GM12874 (cell line): ENCODE measurements around the gene KCNQ1.

Source experiments
- TF ChIP-seq, protein P1 (sequence below): IDR thresholded peaks from 2 replicates; pipeline ENCODE4 v1.5.1; 2011; ENCODE audit warnings: low read depth, mild to moderate bottlenecking, control low read depth, low read length, moderate library complexity; ENCODE audit not compliant: insufficient read depth

KCNQ1 gene

DNA sequence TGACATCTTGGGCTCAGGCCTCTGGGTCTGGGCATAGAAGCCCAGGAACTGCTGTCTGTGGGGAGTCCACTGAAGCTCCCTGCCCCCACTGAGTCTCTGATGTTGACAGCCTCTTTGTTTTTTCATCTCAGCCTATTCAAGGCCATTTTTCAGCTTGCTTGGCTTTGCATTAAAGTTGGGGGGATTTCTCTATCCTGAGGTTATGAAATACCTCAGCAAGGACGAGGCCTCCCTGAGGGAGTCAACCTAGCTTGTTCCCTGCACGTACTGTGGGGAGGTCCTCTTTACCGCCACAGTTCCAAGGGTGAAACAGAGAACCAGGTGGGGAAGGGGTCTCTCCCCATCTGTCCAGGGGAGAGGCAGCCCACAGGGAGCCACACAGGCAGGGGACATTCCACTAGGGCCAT, 246.6 kb downstream of the KCNQ1 start:
- TF ChIP-seq, protein P1, sequence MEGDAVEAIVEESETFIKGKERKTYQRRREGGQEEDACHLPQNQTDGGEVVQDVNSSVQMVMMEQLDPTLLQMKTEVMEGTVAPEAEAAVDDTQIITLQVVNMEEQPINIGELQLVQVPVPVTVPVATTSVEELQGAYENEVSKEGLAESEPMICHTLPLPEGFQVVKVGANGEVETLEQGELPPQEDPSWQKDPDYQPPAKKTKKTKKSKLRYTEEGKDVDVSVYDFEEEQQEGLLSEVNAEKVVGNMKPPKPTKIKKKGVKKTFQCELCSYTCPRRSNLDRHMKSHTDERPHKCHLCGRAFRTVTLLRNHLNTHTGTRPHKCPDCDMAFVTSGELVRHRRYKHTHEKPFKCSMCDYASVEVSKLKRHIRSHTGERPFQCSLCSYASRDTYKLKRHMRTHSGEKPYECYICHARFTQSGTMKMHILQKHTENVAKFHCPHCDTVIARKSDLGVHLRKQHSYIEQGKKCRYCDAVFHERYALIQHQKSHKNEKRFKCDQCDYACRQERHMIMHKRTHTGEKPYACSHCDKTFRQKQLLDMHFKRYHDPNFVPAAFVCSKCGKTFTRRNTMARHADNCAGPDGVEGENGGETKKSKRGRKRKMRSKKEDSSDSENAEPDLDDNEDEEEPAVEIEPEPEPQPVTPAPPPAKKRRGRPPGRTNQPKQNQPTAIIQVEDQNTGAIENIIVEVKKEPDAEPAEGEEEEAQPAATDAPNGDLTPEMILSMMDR: no peak

GRCh38 chr11:2691991-2692875, 247.4 kb downstream of the KCNQ1 start:
- TF ChIP-seq, protein P1: peak; percentile 43

- TF ChIP-seq, protein P1: no peak
Measured at GRCh38 chr11:2693271-2694261, 248.8 kb downstream of the KCNQ1 start.

DNA sequence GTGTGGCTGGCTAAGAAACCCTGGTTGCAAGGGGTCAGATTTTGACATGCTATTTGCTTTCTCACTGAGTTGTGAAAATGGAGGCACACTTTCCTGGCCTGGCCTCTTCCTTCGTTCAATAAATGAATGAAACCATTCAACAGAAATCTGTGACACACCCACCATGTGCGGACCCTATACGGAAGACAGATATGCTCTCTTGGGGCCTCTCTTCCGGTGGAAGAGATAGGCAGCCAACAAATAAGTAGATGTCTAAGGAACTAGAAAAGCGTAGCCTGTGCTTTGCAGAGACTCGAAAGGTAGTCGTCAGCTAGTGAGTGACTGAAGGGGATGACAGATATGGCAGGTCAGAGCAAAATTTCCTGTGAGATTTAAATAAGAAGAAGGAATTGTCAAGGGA, 249.7 kb downstream of the KCNQ1 start:
- TF ChIP-seq, protein P1: no peak

DNA sequence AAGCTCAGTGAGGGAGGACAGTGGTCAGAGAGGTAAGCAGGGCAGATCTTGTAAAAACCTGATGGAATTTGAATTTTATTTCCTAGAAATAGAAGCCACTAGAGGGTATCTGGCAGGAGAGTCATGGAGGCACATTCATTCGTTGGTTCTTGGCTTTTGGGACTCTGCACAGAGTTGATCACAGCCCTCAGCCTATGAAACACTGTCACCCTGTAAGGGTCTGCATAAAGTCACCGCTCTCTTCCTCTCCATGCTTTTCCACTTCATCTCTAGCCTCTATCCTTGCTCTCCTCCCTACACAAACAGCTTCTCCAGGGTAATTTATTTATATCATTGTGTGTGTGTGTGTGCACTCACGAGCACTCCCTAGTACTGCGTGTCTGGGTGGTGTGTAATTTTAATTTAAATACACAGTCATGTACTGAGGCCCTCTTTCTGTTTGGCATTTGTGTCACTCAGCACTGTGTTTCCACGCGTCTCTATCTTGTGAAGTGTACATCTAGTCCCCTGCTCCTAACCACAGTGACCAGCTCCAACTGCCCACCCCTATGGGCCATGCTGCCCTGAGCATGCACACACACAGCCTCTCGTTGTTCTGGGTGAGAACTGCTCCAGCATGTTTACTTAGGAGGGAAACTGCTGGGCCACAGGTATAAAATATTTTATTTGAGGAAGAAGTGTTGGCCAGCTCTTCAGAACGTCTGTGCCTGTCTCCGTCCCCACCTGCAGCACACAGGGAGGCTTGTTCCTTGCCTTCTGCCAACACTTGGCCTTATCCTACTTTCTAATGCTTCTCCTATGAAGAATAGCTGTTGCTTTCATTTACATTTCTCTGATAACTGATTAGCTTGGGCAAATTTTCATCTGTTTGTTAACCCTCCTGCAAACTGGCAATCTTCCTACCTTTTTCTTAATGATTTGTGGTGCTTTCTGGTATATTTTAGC, 250.5 kb downstream of the KCNQ1 start:
- TF ChIP-seq, protein P1: no peak

DNA sequence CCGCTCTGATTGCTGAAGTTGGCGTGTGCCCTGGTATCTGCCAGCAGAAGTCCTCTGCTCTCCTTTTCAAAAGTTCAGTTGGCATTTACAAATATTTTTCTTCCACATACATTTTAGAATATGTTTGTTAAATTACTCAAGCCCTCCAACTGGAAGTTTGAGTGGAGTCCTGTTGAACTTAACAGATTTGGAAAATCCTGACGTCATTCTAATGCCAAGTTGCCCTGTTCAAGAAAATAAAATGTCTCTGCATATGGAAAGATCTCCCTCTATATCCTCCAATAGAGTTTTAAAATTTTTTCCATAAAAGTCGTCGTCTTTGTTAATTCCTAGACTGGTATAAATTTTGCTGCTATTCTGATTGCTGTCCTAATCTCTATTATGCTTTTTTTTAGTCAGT, 251.6 kb downstream of the KCNQ1 start:
- TF ChIP-seq, protein P1: no peak

DNA sequence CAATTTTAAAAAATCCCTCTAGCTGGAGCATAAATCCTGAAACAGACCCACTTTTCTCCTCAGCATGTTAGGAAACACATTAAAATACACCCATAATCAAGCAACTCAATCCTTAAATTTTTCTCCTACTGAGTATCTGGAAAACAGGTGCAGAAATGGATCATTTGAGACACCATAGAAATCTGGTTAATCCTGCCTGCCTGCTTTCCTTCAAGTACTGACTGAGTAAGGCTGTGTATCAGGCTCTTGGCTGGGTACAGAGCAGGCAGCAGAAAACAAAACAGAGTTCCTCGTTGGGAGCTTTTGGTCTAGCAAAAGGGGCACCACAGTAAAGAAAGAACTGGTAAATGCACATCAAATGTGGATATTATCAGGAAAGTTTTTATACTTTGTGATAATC, 253.1 kb downstream of the KCNQ1 start:
- TF ChIP-seq, protein P1: no peak
